ENCODE measurements around the gene MEIOSIN.

MEIOSIN gene

DNA sequence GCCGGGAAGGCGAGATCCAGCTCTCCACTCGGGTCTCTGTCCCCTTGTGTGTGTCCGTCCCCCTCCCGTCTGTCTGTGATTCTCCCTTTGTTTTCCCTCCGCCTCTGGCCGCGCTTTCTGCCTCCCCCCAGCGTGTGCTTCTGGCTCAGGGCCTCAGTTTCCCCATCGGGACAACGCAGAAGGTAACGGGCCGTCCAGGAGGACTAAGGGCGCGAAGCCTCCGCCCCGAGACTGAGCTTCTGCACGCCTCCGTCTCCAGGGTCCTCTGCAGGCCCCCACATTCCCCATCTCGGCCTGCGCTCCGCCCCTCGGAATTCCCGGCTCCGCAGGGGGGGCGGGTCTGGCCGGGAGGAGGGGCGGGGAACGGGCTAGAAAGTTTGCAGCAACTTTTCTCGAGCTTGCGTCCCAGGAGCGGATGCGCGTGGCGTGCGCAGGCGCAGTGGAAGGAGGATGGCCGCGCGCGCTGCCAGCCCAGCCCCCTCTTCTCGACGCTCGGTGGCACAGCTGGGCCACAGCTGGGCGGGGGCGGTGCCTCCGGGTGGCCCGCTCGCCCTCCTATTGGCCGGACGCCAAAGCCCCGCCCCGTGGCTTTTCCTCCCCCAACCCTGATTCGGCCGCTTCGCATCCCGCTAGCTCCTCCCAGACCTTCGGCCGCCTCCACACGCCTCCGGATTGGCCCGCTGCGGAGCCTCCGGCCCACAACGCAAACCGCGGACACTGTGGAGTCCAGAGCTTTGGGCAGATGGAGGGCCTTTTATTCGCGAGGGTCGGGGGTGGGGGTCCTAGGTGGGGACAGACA lies 35.9 kb downstream of the MEIOSIN start, which contains the start of gene SIX5:
Gene SIX5 (minus strand): TSS at position 269 of the 799 bp plus-strand sequence. CDS start 408 bp downstream, outside the sequence.
- TF ChIP-seq, protein P1, sequence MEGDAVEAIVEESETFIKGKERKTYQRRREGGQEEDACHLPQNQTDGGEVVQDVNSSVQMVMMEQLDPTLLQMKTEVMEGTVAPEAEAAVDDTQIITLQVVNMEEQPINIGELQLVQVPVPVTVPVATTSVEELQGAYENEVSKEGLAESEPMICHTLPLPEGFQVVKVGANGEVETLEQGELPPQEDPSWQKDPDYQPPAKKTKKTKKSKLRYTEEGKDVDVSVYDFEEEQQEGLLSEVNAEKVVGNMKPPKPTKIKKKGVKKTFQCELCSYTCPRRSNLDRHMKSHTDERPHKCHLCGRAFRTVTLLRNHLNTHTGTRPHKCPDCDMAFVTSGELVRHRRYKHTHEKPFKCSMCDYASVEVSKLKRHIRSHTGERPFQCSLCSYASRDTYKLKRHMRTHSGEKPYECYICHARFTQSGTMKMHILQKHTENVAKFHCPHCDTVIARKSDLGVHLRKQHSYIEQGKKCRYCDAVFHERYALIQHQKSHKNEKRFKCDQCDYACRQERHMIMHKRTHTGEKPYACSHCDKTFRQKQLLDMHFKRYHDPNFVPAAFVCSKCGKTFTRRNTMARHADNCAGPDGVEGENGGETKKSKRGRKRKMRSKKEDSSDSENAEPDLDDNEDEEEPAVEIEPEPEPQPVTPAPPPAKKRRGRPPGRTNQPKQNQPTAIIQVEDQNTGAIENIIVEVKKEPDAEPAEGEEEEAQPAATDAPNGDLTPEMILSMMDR (IDR thresholded peaks at IDR 0.05): no peak
- DNase-seq: peak; percentile 97 to 99
- Histone ChIP-seq H3K36me3 (peaks cover 7 to 40% (median 10%) of the 10 kb centered on the region in 3 donors), H3K9me3 (no peaks in the 10 kb centered on the region), H3K4me3 (peak within 1 kb of the TSS; percentile 88 to 93), H3K27me3 (no peaks in the 10 kb centered on the region), H3K27ac (peak within 1 kb of the TSS; percentile 98 to 99), H3K4me1 (peaks cover 0 to 45% (median 38%) of the 10 kb centered on the region in 4 donors)
- intact Hi-C loops (cut with DNase I; ENCODE audit: low total_unique reads): loop anchor here (10.0 kb wide), 1 partner anchor 54 kb away; no protein-coding TSS in a partner anchor

- TF ChIP-seq, protein P1 (IDR thresholded peaks at IDR 0.05): no peak
- H3K27me3 ChIP-seq: no peaks in the 10 kb centered on the region
- DNase-seq: peak; percentile 54 to 83
- peak overlapping the region; percentile 55 to 93 for H3K4me3 ChIP-seq
- intact Hi-C loops (cut with DNase I; ENCODE audit: low total_unique reads): loop anchor here (10.0 kb wide), 1 partner anchor 55 kb away; no protein-coding TSS in a partner anchor
- peaks cover 11 to 45% (median 12%) of the 10 kb centered on the region in 3 donors for H3K36me3 ChIP-seq
- H3K27ac ChIP-seq: peak overlapping the region; percentile 95 to 98
- H3K9me3 ChIP-seq: no peaks in the 10 kb centered on the region
- peaks cover 0 to 39% (median 32%) of the 10 kb centered on the region in 4 donors for H3K4me1 ChIP-seq
These were observed 36.6 kb downstream of the MEIOSIN start for GRCh38 chr19:45769821-45770191.

- no peaks in the 10 kb centered on the region for H3K27me3 ChIP-seq
- no peaks in the 10 kb centered on the region for H3K9me3 ChIP-seq
- TF ChIP-seq, protein P1 (IDR thresholded peaks at IDR 0.05): peak; percentile 92 to 93
- intact Hi-C loops (cut with DNase I; ENCODE audit: low total_unique reads): no loop called here
- H3K4me1 ChIP-seq: peaks cover 0 to 32% (median 25%) of the 10 kb centered on the region in 4 donors
- peak overlapping the region; percentile 95 to 98 for H3K27ac ChIP-seq
- H3K4me3 ChIP-seq: peak overlapping the region; percentile 55 to 93
- peaks cover 16 to 44% (median 16%) of the 10 kb centered on the region in 3 donors for H3K36me3 ChIP-seq
- peak; percentile 98 to 99 for DNase-seq
These were observed 37.2 kb downstream of the MEIOSIN start for GRCh38 chr19:45770192-45771101.

GRCh38 chr19:45771311-45771933 lies 38.2 kb downstream of the MEIOSIN start:
- DNase-seq: peak in 1 of 2 donors; percentile 76
- Histone ChIP-seq H3K4me1 (peaks cover 0 to 22% (median 16%) of the 10 kb centered on the region in 4 donors), H3K27me3 (no peaks in the 10 kb centered on the region), H3K9me3 (no peaks in the 10 kb centered on the region), H3K4me3 (peak overlapping the region in 1 of 2 donors; percentile 55), H3K27ac (peak overlapping the region; percentile 95 to 98), H3K36me3 (peaks cover 17 to 36% (median 18%) of the 10 kb centered on the region in 3 donors)
- TF ChIP-seq, protein P1 (IDR thresholded peaks at IDR 0.05): no peak
- intact Hi-C loops (cut with DNase I; ENCODE audit: low total_unique reads): no loop called here

All from tibial artery (tissue), 4 donors.